IPS DF 19.7 (cell line): Measurements from ENCODE around the gene FCN2.

ENCODE experiments used
- DNase-seq: peaks from one replicate; pipeline ENCODE4 v3.0.0-alpha.2; 2013; ENCODE audit warnings: low read depth, low spot score

The FCN2 gene

GRCh38 chr9:134909511-134910481 is 29.2 kb downstream of the FCN2 start:
- DNase-seq: no peak

- no peak for DNase-seq
Observed at GRCh38 chr9:134912126-134912840, 31.7 kb downstream of the FCN2 start.

- DNase-seq: no peak
Observed at GRCh38 chr9:134913041-134913712, 32.6 kb downstream of the FCN2 start.

GRCh38 chr9:134913713-134914500 is 33.3 kb downstream of the FCN2 start:
- DNase-seq: no peak

GRCh38 chr9:134914501-134914834 is 33.9 kb downstream of the FCN2 start:
- DNase-seq: no peak

DNA sequence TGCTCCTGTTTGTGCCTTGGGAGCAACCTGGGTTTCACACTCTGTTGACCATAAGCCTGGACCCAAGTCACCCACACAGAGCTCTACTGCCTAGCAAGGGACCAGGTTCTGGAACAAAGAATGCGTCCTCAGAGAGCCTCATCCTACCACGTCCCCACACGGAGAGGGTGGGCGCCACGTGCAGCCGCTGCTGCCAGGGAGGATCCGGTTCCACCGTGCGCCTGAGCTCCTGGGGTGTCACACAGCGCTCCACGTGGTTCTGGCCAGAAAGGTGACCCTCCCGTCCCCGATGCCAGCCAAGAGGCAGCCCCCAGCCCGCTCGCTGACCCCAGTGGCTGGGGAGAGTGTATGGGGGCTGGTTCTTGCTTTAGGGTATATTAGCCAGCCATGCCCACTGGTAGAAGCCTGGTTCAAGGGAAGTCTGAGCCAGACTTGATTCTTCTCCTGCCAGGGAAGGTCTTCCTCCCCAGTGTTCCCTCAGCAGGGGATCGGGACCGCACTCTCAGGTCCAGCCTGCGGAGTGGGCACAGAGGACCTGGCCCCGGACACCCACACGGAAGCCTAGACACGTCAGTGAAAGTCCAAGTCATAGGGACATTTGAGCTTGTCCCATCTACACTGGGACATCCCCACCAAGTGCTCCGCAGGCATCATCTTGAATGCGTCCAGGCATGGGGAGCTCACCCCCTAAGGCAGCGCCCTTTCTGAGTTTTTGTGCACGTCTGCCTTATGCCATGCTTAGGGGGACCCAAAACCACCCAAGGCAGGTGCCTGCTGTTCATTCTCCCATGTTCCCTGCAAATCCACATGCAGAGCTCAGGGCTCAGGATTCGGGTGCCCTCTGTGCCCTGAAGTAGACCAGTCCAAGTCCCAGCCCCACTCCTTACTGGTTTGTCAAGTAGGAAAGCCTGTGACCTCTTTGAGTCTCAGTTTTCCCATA is 34.7 kb downstream of the FCN2 start:
- no peak for DNase-seq

DNA sequence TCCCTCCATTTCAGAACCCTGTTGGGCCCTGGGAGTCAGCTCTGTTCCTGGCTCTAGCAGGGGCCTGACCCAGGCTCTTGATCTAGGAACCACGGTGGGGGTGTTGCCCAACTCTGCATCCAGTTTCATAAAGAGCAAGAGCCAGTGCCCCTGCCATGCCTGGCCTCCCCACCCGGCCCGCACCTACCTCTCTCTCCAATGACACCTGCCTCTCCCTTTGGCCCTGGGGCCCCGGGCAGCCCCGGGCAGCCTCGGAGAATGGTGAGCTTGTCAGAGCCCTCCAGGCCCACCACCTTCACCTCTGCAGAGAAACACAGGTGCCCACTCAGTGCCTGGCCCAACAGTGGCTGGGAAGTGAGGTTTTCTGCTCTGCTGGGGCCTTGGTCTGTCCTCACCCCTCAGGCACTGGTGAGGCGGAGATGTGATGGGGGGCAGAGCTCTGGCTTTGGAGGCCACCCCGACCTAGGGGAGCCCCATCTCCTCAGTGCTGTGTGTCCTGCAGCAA is 35.6 kb downstream of the FCN2 start:
- DNase-seq: no peak

GRCh38 chr9:134917431-134918373 is 37.1 kb downstream of the FCN2 start, which contains the start of gene FCN1:
FCN1 (minus strand) TSS chr9:134917912; CDS start chr9:134917871, 41 bp downstream.
- no peak for DNase-seq

- DNase-seq: no peak
Observed at GRCh38 chr9:134918646-134919045, 38.0 kb downstream of the FCN2 start.

GRCh38 chr9:134919303-134919702 is 38.7 kb downstream of the FCN2 start:
- DNase-seq: no peak

- DNase-seq: no peak
Observed at GRCh38 chr9:134922066-134922931, 41.7 kb downstream of the FCN2 start.

DNA sequence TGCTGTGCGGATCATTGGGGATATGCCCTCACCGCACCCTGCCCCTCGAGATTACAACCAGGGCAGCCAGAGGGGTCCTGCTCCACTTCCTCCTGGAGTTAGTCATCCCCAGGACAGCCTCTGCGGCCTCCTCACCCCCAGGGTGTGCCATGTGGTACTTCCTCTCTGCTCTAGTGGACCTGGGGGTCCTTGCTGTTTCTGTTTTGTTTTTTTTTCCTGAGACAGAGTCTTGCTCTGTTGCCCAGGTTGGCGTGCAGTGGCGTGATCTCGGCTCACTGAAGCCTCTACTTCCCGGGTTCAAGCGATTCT is 42.3 kb downstream of the FCN2 start:
- DNase-seq: no peak

- no peak for DNase-seq
Observed at GRCh38 chr9:134923466-134923865, 42.9 kb downstream of the FCN2 start.

DNA sequence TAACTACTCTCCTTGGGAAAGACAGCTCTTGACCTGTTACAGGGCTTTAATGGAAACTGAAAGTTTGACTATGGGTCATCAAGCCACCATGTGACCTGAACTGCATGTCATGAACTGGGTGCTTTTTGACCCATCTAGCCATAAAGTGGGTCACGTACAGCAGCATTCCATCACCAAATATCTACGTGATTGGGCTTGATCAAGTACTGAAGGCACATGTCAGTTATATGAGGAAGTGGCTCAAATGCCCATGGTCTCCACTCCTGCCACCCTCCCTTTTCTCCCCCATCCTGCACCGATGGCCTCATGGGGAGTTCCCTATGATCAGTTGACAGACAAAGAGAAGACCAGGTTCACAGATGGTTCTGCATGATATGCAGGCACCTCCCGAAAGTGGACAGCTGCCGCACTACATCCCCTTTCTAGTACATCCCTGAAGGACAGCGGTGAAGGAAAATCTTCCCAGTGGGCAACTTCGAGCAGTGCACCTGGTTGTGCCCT is 44.5 kb downstream of the FCN2 start:
- DNase-seq: no peak

GRCh38 chr9:134928436-134929192 is 48.0 kb downstream of the FCN2 start:
- DNase-seq: no peak

DNA sequence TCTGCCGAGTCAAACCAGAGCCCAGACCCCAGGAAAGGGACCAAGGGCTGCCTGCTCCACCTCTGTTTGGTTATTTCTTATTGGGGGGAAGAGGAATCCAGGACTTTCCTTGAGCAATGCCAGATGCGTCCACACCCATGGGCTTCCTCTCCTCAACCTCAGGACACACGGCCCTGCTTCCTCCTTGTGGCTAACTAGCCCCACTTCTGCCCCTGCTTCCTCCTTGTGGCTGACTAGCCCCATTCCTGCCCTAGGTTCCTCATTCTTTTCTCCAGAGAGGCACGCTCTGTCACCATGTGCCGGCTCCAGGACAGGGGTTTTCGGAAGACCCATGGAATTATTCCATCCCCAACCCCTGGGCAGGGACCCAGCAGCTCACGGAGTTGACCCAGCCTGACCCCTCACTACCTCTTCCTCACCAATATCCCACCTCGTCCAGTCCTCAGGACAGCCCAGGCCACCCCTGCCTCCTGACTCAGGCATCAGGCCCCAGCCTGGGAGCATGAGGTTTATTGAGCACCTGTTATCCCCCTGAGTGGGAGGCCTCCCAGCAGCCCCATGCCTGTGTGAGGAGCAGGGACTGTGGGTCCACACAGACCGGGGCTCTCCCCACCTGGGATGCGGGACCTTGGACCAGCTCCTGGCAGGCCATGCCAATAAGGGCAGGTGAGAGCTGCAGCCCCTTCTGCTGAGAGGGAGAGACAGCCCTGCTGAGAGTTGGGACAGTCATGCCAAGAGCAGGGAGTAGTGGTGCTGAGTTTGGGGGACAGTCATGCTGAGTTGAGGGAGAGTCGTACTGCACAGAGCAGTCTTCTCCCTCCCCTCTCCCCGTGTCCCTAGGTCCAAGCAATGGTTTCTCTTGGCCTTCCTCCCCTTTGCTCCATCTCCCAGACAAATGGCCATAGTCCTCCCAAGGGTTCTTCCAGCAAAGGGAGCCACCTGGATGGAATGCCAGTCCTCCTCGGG is 48.9 kb downstream of the FCN2 start:
- DNase-seq: no peak
